A204.1 (cell line): ENCODE results near the gene ADAM10.

Experiments used
- FAIRE-seq: peaks from 2 replicates; lab custom pipeline; 2012; peaks lifted over from hg19 to GRCh38; lab: Jason Lieb, UNC

The ADAM10 gene

DNA sequence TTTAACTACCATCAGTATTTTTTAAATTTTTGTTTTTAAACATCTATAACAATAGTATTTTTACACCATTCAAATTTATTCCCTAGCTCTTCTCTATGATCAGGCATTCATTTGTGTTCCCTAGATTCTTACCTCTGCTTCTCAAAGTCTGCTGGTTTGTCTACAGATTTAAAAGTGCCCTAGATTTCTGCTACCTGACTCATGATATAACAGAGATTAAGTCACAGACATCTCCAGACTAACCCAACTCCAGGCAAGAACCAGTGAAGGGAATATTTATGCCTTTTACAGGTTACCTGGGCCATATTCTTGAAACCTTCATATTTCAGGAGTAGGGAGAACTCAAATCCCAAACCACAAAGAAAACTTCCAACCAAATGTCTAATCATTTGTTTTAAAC is 38.8 kb downstream of the ADAM10 start:
- FAIRE-seq, result no peak

DNA sequence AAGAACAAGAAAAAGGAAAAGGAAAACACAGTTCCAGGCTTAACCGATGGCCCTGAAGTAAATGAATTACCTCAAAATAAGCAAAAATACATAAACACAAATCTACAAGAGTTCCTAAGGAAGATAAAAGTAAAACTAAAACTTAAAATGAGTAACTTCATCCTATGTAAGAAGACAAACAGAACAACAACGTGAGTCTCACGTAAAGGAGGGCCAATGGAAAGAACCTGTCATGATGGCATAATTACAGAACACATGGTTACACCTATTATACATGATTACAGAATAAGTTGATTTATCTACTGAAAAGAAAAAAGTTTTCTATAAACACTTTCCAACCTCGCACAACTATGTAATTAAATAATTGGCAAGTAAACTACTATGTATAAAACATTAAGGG is 42.1 kb downstream of the ADAM10 start:
- no peak for FAIRE-seq

DNA sequence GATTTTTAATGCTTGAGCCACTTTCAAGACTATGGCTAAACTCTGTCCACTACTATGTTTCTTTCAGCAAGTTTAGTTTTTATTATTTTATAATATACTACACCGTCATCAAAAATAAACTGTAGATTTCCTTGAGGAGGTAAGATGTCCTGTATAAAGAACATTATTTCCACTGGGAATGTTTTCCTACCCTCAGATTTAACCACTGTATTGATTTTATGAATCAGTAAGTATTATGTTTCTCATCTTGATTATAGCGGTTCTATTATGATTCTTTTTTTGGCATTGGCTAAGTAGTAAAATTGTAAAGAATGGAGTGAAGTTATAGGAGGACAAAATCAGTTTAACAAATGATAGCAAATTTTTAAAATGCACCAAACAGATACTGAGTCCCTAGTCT is 44.4 kb downstream of the ADAM10 start:
- no peak for FAIRE-seq

DNA sequence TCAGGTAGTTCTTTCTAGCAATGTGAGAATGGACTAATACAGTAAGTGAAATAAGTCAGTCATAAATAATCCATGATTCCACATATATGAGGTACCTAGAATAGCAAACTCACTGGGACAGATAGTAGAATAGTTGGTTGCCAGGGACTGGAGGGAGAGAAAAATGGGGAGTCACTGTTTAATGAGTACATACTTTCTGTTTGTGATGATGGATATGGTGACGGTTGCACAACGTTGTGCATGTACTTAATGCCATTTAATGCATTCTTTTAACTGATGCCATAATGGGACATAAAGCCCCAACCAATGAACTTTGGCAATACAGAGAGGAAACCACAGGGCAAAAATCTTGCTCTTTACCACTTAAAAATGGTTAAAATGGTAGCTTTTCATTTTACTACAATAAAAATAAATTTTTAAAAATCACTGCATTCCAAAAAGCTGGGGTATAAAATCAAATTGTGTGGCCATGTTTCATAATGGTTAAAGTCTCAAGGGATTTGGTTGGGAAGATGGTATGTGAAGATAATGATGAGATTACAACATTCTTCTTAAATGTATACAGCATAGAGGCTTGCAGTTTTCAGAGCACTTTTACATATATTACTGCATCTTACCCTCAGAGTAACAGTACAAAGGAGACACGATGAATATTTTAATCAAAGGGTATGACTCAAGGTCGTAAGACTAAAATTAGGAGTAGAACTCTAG is 45.2 kb downstream of the ADAM10 start:
- FAIRE-seq, result no peak

DNA sequence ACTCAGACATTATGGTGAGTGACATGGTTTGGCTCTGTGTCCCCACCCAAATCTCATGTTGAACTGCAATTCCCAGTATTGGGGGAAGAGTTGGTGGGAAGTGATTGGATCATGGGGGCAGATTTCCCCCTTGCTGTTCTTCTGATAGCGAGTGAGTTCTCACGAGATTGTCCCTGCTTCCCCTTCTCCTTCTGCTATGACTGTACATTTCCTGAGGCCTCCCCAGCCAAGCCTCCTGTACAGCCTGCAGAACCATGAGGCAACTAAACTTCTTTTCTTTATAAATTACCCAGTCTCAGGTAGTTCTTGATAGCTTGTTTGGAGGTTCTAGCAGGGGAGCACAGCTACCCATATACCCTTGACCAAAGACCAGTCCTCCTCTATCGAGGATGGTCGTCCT is 45.9 kb downstream of the ADAM10 start:
- FAIRE-seq, result no peak

DNA sequence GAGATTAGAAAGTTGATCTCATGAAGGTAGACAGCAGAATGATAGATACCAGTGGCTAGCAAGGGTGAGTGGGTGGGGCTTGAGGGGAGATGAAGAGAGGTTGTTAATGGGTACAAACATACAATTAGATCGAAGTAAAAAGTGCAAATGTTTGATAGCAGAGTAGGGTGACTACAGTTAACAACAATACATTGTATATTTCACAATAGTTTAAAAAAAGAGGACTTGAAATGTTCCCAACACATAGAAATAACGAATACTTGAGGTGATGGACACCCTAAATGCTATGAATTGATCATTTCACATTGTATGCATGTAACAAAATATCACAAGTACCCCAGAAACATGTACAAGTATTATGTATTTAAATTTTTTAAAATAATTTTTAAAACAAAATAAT is 47.3 kb downstream of the ADAM10 start:
- FAIRE-seq, result no peak

DNA sequence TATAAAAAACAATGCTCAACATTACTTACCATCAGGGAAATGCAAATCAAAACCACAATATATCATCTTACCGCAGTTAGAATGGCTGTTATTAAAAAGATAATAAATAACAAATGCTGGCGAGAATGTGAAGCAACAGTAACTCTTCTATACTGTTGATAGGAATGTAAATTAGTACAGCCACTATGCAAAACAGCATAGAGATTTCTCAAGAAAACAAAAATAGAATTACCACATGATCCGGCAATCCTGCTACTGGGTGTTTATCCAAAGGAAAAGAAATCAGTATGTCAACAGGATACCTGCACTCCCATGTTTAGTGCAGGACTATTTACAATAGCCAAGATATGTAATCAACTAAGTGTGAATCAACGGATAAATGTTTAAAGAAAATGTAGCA is 48.1 kb downstream of the ADAM10 start:
- FAIRE-seq, result no peak

DNA sequence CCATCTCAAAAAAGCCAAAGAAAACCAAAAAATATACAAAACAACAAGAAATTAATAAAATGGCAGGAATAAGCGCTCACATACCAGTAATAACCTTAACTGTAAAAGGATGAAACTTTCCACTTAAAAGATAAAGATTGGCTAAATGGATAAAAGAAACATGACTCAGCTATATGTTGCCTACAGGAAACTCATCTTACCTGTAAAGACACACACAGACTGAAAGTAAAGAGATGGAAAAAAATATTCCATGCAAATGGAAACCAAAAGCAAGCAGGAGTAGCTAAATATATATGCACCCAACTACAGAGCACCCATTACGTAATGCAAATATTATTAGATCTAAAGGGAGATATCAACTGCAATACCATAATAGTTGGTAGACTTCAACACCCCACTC is 49.7 kb downstream of the ADAM10 start:
- no peak for FAIRE-seq

DNA sequence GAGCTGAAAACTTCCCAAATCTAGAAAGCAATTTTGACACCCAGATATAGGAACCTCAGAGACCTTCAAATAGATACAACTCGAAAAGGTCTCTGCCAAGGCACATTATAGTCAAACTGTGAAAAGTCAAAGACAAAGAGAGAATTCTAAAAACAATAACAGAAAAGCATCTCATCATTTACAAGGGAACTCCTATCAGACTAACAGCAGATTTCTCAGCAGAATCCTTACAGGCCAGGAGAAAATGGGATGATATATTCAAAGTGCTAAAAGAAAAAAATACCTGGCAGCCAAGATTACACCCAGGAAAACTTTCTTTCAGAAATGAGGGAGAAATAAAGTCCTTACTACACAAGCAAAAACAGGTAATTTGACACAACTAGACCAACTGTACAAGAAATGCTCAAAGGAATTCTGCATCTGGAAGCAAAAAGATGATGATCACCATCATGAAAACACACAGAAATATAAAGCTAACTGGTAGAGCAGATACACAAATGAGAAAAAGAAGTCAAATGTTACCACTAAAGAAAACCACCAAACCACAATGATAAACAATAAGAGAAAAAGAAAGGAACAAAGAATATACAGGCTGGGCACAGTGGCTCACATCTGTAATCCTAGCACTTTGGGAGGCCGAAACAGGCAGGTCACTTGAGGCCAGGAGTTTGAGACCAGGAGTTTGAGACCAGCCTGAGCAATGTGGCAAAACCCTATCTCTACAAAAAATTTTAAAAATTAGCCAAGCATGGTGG is 50.4 kb downstream of the ADAM10 start:
- FAIRE-seq, result no peak

DNA sequence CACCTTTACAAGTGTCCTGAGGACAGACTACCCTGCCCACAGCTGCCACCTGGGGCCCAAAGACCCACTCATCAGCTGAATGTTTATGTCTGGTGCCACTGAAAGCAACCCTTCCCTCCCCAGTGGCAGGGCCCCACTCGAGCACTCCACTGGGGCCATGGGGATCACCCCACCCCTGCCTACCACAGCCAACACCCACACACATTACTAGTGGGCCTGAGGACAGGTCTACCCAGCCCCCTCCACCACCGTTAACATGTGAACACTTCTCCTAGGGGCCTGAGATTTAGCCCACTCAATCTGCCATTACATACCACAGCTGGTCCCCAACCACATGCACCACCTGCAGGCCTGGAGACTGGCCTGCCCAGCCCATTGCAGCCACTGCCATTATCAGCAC is 52.3 kb downstream of the ADAM10 start:
- no peak for FAIRE-seq

DNA sequence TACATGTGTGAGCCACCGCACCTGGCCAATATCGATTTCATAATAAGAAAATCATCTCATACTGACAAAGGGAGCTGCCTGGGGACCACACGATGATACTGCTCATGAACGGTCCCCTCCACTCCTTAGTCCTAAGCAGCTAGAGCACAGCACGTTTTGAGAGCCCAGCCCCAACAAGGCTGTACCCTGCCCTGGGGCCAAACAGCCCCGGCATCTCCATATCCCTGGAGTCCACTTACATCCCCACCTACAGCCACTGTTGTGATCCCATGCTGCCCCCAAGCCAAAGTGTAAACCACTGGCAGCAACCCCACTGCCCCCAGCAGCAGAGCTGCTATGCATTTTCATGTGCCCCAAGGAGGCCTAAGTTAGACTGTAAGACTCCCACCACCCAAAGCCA is 52.8 kb downstream of the ADAM10 start:
- FAIRE-seq, result no peak

DNA sequence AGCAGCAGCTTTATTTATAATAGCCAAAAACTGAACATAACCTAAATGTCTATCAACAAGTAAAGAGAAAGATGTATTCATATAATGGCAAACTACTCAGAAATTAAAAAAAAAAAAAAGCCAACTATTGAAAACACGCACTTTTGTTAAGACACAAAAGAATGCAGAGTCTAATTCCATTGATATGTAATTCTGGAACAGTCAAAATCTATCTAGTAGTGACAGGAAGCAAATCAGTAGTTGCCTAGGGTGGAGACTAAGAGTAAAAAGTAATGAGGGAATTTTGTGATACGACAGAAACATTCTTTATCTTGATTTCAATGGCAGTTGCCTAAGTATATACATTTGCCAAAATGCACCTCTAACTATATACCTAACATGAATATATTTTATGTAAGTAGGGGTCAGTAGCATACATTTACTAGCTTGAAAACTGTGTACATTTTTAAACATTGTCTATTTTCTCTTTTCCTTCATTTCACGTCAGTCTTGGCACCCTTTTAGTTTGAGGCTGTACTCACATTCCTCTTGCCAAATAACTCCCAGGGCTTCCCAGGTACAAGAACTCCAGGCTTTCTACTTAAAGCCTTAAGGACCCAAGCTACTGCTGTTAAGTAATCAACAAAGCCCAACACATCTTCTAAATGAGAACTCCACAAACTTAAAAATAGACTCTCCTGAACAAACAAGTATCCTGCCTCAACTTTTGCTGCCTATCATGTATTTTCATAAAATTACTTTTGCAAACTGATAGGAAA is 54.7 kb downstream of the ADAM10 start:
- FAIRE-seq, result no peak

DNA sequence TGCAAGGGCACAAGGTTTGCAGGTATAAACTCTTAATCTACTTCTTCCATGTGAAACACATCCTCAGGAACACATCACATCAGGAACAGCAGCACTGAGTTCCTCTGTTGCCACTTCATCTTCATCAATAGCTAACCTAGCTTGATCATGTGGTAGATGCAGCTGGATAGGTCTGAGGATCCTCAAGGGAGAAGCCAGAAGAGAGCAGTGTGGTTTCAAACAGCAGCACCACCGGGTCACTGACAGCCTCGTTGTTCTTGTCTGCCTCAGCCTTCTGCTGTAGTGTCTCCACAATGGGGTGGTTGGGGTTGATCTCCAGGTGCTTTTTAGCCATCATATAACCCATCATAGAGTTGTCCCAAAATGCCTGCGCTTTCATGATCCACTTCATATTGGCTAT is 58.8 kb downstream of the ADAM10 start:
- FAIRE-seq, result no peak

DNA sequence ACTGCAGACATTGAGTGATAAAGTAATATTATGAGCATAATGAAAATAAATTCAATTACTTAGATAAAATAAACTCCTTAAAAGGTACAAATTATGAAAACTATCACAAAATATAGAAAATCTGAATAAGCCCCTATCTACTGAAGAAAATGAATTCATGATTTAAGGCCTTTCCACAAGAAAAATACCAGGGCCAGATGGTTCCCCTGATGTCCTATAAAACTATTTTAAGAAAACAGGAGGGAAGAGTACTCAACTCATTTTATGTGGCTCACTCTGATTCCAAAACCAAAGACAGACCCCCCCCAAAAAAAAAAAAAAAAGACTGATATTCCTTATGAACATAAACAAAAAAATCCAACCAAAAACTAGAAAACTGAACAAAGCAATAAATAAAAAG is 59.9 kb downstream of the ADAM10 start:
- no peak for FAIRE-seq

DNA sequence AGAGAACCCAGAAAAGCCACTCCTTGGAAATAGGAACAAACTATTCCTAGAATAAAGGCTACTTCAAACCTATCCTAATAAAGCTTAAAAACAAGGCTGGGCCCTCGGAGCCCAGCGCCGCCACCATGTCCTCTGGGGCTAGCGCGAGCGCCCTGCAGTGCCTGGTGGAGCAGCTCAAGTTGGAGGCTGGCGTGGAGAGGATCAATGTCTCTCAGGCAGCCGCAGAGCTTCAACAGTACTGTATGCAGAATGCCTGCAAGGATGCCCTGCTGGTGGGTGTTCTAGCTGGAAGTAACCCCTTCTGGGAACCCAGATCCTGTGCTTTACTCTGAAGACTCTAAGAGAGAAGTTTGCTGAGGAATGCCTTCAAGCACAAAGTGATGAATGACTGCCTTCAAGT is 63.2 kb downstream of the ADAM10 start:
- FAIRE-seq, result no peak

DNA sequence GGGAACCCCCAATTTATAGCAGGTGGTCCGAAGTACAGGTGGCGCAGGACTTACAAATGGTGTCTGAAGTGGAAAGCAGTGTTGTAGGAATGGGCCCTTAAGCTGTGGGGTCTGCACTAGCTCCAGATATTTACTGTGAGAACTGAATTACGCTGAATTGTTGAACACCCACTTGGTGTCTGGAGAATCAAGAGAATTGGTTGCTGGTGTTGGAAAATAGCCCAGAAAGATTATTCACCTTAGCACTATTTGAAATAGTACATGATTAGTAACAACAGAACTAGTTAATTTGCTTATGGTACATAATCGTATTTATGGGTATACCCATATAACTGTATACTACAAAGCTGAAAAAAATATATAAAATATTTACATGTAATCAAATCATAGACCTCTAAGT is 64.8 kb downstream of the ADAM10 start:
- no peak for FAIRE-seq

DNA sequence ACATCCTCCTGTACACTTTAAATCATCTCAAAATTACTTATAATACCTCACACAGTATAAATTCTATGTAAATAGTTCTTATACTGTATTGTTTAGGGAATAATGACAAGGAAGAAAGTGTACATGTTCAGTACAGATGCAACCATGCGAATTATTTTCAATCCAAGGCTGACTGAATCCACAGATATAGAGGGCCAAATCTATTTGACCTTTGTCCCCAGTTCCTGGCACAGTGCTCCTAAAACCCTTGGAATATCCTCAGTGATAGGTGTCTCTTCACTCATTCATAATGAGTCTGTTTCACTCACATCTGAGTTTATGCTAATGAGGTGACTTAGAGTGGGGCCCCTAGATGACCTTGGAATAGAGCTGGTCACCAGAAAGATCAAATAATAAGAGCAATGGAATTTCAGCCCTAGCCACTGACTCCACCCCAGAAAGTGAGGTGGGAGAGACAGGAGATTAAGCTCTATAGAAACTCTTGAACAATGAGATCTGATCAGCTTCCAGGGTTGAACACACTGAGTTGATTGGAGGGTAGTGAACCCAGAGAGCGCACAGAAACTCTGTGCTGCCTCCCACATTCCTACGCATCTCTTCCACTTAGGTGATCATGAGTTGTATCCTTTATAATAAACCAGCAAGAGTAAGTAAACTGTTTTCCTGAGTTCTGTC is 65.3 kb downstream of the ADAM10 start:
- no peak for FAIRE-seq

DNA sequence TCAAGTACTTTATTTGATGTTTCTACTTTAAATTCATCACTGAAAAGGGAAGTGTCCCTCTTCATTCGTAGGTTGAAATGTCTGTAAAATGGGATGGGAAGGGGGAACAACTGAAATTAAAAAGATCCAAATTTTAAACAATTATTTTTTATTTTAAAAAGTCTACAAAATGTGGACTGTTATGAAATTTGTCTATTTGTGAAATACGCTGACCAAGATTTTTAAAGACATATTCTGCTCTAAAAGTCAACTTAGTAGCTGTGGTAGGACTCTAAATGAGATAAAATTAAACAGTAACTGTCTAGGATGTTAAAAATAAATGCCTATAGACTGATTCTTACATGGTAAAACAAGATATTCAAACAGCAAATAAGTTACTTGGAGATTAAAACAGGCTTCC is 67.3 kb downstream of the ADAM10 start:
- FAIRE-seq, result no peak

DNA sequence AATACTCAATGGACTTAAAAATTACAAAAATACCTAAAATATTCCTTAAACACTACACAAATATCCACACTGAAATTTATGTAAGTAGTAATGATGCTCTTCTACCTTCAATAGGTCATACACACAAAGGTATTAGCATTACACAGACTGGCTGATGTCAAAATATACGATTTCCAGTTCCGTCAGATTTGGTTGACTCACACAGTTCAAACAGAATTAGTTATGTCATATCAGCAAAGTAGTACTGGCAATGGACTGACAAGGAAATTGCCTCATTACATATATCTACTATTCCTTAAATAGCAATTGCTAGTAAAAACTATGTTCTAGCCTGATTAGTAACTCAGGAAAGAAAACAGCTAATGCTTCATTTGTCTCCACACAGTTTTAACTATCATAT is 70.8 kb downstream of the ADAM10 start:
- no peak for FAIRE-seq

DNA sequence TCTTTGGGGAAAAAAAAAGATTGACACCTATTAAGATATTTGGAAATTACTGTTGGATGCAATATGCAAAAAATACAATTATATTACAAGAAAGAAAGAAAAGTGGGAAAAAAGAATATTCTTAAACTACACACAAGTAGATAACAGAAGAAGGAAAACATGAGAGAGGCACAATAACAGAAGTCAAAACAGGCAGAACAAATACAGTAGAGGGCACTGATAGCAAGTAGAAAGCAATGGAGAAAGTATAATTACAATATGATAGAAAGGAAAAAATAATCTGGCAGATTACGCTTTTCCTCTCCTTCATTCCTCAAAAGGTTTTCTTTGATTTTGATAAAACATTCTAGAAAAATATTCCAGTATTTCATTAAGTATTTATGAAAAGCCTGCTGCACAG is 72.1 kb downstream of the ADAM10 start:
- peak; percentile 82 for FAIRE-seq

DNA sequence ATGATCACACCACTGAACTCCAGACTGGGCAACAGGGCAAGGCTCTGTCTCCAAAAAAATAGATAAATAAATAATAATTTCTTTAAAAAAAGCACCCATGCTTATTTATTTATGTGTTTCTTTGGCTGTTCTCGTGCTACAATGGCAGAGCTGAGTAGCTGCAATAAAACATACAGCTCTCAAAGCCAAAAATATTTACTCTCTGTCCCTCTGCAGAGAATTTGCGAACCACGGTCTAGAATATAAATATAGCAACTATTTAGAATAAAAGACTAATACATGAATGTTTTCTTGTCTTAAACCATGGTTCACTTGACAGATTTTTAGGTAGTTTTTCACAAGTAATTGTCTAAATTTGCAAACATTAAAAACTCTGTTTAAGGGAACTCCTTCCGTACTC is 72.7 kb downstream of the ADAM10 start:
- no peak for FAIRE-seq

DNA sequence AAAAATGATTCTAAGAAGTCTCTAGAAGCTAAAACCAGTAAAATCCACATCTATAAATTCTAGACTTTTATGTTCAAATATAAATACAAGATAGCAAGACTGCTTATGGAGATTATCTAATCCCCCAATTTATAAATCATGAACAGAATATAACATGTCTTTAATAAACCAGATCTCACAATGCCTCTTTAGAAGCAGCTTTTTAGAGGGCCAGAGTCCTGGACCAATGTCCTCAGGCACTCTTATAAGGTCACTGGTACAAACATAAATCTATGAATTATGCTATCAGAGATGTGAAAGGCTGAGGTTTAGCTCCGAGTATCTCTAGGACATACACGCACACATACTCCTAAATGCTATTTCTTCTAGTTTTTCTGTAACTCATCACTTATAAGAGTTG is 78.3 kb downstream of the ADAM10 start:
- FAIRE-seq, result no peak

DNA sequence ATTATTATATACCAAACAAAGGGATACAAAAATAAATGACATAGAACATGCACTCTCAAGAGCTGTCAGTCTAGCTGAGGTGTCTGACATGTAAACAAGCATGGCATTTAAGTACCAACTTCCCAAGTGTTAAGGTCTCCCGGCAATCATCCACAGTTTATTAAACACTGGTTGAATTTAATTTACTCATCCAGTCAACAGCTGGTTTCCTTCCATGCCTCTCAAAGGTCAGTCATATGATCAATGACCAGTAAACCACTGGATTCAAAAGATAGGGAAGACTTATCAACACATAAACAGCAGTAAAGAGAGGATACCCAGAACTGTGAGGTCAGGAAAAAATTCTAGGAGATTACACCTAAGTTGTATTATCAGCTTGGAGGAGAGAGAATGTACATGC is 80.4 kb downstream of the ADAM10 start:
- no peak for FAIRE-seq
